ENCODE results near the gene UCP3.

UCP3 gene

DNA sequence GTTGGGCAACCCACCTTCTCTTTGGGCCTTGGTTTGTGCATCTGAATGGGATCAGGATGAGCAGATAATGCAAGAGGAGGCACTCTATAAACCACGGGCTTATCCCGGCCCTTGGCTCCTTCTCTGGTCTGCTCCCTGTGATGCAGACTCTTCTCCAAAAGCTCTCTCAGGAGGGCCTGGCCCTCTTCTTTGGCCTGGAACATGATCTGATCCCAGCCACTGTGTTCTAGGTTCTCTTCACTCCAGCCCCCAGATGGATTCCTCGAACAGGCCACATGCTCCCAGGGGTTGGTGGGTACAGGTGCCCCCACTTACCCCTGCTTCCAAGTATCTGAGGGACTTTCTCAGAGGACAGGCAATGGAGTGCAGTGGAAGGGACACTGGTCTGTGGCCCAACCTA, 8.7 kb upstream of the UCP3 start:
- no peak for DNase-seq

- DNase-seq, result no peak
Measured at GRCh38 chr11:74015919-74016684, 7.2 kb upstream of the UCP3 start.

DNA sequence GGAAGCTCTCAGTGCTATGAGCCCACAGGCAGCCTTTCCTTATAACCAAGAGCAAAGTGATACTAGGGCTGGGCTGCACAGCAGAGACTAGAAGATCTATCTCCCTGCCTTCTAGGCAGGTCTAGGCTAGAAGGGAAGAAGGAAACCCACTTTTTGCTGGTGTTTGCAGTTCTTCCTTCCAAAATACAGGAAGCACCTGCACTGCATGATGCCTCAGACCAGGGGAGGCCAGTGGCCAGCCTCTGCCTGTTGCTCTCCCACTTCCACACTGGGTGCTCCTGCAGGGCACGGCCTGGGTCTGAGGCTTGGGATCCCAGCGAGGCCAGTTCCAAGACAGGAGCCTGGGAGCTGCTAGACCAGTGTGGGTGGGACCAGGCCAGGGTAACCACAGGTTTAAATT, 6.0 kb upstream of the UCP3 start:
- DNase-seq, result no peak

DNA sequence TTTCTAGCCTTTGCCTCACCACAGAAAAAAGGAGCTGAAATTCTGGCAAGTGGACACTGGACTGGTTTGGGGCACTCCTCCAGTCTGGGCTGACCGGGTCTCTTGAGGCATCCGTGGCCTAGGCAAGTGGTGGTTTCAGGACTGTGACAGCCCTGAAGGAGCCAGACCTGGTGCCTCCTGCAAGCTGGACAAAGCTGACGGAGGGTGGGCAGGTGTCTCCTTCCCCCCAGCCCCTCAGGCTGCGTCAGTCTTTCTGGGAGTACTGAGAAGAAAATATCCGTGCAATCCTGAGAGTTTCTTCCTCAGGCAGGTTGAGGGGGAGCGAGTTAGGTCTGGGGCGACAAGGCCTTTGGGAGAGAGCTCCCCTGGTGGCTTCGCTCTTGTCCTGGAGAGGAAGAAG, 4.3 kb upstream of the UCP3 start:
- no peak for DNase-seq

DNA sequence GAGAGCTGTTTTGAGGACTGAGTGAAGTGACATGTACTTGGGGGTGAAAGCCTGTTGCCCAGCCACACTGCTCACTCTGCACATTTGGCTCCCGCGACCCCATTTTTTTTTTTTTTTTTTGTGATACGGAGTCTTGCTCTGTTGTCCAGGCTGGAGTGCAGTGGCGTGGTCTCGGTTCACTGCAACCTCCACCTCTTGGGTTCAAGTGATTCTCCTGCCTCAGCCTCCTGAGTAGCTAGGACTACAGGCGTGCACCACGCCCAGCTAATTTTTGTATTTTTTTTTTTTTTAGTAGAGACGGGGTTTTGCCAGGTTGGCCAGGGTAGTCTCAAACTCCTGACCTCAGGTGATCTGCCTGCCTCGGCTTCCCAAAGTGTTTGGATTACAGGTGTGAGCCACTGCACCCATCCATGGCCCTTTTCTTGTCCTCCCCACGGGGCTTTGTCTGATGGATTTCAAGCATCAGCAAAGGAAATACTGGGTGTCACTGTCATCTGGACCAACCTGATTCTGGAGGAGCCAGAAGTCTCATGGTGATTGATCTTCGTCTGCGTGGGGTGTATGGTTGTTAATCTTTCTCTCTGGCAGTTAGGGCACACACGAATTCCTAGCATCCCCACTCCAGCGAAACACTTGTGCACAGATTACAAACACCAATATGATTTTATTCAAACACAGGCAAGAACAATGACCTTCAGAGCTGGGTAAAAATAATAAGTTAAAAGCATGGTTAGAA, 3.4 kb upstream of the UCP3 start:
- DNase-seq, result no peak

GRCh38 chr11:74011360-74012073, 2.6 kb upstream of the UCP3 start:
- peak; percentile 45 for DNase-seq

DNA sequence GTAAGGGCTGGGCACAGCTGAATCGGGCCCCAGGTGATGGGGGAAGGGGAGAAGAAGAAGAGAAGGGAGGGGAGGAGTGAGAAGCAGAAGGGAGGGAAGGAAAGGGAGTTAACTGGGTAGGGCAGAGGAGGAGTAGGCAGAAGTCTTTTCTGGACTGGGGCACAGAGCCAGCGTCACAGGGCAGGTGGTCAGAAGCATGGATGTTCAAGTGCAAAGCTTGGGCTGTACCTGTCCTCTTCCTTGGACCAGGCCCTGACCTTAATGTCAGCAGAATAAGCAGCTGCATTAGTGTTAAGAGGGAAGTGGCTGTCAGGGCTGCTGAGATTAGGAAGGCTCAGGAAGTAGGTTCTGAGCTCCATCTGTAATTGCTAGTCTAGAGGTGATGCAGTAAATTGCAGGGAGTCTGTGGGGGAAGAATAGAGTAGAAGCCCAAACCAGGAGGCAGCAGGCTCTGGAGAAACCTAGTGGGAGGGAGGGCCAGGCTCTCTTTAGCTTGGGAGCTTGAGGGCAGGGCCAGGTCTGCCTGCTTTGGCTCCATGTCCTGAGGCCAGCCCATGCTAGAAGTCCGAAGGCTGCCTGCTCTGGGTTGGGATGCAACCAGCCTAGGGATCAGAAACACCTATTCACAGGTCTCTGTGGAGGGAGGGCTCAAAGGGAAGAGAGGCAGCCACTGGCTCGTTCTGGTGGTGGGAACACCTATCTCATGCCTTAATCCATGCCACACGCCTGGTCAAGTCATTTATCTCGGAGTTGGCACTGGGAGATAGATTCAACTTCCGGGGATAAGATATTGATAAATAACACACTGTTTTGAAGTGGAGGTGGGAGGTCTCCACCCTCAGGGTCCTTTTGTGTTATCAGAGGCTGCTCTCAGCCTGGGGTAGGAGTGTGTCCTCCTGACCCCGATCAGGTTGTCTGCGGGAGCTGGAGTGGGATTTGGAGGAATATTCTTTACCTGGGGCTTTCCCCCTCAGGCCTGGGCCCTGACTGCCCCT, 1.7 kb upstream of the UCP3 start:
- DNase-seq, result no peak

- no peak for DNase-seq
Measured at GRCh38 chr11:74009675-74010305, 905 bp upstream of the UCP3 start.

DNA sequence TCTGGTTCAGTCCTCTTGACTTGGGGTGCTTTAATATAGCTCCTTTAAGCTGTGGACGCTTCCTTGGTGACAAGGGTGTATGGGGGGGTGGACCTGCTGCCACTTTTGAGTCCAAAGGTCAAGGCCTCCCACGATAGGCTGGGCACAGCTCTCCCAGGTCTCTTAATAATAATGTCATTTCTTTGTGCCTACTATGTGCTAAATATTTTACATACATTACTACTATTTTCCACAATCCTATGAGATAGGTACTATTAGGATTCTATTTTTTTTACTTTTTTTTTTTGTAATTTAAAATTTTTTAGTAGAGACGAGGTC, 304 bp upstream of the UCP3 start:
- DNase-seq, result no peak

DNA sequence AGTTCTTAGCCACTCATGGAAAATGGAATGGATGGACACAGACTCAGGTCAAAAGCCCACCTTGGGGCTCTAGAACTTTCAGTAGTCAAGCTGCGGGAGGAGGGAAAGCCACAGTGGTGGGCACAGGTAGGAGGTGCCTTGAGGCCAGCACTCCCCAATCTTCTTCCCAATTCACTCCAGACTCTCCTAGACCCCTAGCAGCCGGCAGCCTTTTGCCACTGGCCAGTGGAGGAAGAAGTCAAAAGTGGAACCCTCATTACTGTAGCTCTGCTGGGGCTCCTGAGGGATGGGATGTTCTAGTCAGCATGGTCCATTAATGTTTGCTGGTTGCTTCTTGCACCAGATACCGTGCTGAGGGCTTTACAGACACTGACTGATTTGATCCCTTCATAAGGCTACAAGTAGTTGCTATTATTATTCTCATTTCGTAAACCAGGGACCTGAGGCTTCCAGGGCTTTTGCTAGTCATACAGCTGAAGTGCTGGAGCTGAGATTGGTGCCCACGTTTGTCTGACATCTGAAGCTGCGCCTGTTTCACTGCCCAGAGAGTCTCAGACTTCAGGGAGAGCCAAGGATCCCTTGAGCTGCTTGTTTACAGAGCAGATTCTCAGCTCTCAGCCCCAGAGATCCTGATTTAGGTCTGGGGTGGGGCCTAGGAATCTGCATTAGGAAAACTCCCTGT, 1.1 kb downstream of the UCP3 start:
- DNase-seq, result no peak

DNA sequence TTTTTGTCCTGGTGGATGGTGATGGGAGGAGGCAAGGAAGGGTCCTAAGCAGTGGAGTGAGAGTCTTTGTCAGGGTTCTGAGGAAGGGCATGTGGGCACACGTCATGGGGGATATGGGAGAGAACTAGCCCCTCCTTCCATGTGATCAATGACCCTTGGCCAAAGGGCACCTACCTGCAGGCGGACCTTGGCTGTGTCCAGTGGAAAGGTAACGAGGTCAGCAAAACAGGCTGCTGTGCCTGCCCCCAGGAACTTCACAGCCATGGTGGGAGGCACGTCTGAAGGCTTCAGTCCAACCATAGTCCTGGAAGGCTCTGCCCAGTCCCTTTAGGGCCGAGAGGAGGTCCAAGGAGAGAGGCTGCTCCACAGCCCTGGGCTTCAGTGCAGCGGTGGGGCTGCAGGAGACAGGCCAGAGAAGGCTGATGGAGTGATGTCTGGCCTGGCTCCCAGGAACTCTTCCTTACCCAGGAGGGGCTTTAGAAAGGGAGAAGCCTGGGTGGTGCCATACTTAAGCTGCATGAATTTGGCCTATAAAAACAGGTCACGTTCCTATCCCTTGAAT, 2.1 kb downstream of the UCP3 start:
- no peak for DNase-seq

DNA sequence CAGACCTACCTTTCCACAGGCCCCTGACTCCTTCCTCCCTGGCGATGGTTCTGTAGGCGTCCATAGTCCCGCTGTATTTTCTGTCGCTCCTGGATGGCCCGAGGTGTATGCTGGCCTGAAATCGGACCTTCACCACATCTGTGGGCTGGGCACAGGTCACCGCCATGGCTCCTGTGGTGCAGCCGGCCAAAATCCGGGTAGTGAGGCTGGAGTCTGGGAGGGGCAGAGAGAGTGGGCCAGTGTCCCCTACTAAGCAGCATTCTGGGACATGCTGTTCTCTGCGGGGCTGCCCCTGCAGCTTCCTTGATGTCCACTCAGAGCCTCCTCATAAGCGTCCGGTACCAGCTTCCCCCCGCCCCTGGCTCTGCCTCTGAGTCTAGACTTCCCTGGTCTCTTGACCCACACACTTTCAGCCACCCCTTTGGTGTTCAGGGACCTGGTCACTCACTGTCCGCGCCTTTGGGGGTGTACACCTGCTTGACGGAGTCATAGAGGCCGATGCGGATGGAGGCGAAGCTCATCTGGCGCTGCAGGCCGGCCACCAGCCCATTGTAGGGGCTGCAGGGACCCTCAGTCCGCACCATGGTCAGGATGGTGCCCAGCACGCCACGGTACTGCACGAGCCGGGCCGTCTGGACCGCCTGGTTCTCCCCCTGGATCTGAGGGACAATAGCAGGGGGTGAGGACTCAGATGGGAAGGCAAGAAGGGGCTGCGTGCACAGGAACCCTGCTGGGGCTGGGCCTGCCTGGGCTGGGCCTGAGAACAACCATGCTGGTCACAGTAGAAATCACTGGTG, 3.0 kb downstream of the UCP3 start:
- no peak for DNase-seq

- DNase-seq, result peak; percentile 81
Measured at GRCh38 chr11:74004759-74005615, 3.9 kb downstream of the UCP3 start.

DNA sequence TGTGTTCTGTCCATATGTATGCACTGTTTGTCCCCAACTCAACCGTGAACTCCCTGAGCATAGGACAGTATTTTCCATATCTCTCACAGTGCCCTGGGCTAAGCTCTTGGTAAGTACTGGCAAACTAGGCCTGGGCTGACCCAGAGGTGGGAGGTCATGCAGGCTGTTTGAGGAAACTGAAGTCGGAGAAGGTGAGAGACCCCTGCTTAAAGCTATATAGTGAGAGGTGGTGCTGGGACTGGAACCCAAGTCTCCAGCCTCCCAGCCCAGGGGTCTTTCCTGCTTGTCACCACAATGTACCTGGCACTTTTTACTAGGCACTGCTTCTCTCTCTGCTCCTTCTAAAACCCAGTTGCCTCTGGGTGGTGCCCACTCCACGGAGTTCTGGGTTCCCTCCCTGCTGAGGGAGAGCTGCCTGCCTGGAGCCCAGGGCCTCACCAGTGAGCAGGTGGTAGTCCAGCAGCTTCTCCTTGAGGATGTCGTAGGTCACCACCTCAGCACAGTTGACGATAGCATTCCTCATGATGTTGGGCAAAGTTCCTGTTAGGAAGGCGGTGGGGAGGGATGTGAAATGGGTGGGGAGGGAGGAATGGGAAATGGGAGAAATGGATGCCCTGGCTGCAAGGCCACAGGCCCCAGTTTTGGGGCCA, 4.7 kb downstream of the UCP3 start:
- no peak for DNase-seq

DNA sequence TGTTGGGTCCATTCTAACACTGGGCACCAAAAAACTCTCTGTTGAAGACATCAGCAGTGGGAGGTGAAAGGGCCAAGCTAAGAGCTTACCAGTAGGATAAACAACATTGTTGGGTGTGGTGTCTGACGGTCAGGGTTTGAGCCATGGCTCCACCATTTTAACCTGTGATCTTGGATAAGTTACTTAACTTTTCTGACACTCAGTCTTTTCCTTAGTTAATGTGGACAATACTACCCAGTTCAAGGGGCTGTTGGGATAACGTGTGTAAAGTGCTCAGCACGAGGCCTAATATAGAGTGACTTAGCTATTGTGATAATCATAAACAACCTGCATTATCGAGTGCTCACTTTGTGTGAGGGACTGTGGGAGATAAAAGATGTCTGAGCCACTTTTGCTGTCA, 6.1 kb downstream of the UCP3 start:
- DNase-seq, result no peak

DNA sequence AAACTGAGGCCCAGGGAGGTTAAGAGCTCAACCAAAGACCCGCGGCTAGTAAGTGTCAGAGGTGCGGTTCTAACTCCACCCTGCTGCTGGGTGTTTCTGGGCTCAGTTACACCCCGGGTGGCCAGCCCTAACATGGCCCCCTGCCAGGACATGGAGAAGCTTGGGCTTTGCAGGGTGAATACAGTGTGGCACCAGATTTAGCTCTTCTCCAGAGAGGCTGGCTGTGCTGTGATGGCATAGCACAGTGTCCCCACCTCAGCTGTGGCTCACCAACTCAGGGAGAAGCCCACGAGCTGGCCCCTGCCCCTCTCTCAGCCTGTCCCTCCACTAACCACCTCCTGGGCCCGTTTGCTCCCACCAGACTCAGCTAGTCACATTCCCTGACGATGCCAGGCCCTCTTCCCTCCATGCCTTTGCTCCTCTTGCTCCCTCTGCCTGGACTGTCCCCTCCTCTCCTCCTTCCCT, 7.0 kb downstream of the UCP3 start:
- no peak for DNase-seq

DNA sequence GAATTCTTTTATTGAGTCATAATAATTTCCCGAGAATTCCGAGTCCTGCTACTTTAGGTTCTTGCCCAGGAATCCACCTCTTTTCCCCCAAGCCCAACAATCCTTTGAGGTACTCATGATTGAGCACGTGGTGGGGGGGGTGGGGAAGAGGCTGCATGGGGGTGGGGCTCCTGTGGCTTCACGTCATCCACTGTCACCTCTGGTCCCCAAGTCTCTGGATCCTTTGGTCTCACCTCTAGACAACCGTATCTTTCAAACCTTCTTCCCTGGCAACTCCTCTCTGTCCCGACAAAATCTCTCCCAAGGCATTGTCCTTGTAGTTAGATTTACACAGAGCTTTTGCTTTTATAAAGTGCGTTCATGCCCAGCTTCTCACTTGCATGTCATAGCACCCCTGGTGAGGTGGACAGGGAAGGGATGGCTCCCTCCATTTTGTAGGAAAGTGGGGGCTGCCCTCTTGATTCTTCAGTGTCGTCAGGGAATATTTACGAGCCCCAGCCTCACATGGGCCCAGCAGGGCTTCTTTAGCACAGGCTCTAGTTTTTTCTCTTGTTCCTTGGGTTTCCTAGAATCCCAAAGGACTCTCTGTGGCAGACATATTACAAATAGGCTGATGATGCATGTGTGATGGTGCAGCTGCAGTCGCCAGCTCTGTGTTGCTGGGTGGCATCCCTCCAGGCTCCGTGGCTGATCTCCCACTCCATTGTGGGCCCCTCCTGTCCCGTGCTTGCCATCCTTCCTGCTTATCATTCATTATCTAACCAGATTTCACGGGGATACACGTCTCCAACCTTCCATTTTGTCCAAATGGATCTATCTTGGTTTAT, 8.4 kb downstream of the UCP3 start:
- no peak for DNase-seq

All from activated T-cell treated with anti-CD3 and anti-CD28 coated beads, Interleukin-2, amount 50 U/mL, for 1 hour (primary cell).